ENCODE data around the gene CCDC85B. TPM values are rescaled to one million over a fixed set of nuclear protein-coding genes. Genes with fewer than 3 reads are reported as not detected.

CCDC85B gene
- total RNA-seq, 1 experiment from 2014 or later, result 55.3 TPM

GRCh38 chr11:65854852-65855837 is 35.3 kb upstream of the CCDC85B start:
- Mint-ChIP-seq H3K36me3 (peaks cover 53% of the 10 kb centered on the region), H3K4me3 (peak overlapping the region; percentile 91), H3K9me3 (peaks cover 6% of the 10 kb centered on the region; the same call in 1 of the 2 replicates), H3K27me3 (ENCODE audit: low read depth) (no peaks in the 10 kb centered on the region), H3K27ac (no peak overlapping the region), H3K4me1 (peaks cover 15% of the 10 kb centered on the region)
- TF ChIP-seq ZMAT4 (CRISPR knock-in tag; IDR thresholded peaks at IDR 0.05), result no peak
- no peak for TF ChIP-seq USF2 (CRISPR knock-in tag; IDR thresholded peaks at IDR 0.05)
- TF ChIP-seq ZNF671 (CRISPR knock-in tag; IDR thresholded peaks at IDR 0.05), result no peak
- TF ChIP-seq GTF2I (CRISPR knock-in tag; conservative IDR thresholded peaks at IDR 0.05), result no peak
- TF ChIP-seq GABPB1 (CRISPR knock-in tag; IDR thresholded peaks at IDR 0.05), result no peak
- TF ChIP-seq FOXP4 (CRISPR knock-in tag; IDR thresholded peaks at IDR 0.05), result no peak
- no peak for TF ChIP-seq TEAD1 (CRISPR knock-in tag; IDR thresholded peaks at IDR 0.05)
- TF ChIP-seq HMGA2 (CRISPR knock-in tag; IDR thresholded peaks at IDR 0.05), result no peak
- no peak for TF ChIP-seq ELF4 (CRISPR knock-in tag; IDR thresholded peaks at IDR 0.05; ENCODE audit: low read depth)
- no peak for TF ChIP-seq ZNF281 (CRISPR knock-in tag; IDR thresholded peaks at IDR 0.05)
- no peak for TF ChIP-seq E2F5 (CRISPR knock-in tag; IDR thresholded peaks at IDR 0.05)
- no peak for TF ChIP-seq STAT6 (CRISPR knock-in tag; conservative IDR thresholded peaks at IDR 0.05; ENCODE audit: low read depth)
- no peak for TF ChIP-seq HMGXB4 (CRISPR knock-in tag; IDR thresholded peaks at IDR 0.05)
- ChIA-PET CTCF (no interaction called here), POLR2A (no interaction called here)
- DNase-seq (ENCODE audit: low spot score) (no peak), ATAC-seq (no peak)
